HEK293 (cell line): Measurements from ENCODE around the gene ENDOD1.

Experiments
- BCL11A ChIP-seq: fragments of 450-650 bp; formaldehyde crosslinking; IDR thresholded peaks from 2 replicates; pipeline ENCODE4 v1.5.1; 2016; ENCODE audit warnings: low read depth, missing biosample characterization, missing genetic modification characterization
- GFI1B ChIP-seq: fragments of 450-650 bp; formaldehyde crosslinking; IDR thresholded peaks from 2 replicates; pipeline ENCODE4 v1.5.1; 2016; ENCODE audit warnings: missing biosample characterization, missing genetic modification characterization
- IKZF3 ChIP-seq: fragments of 450-650 bp; IDR thresholded peaks from 2 replicates; pipeline ENCODE4 v1.5.0; 2018; ENCODE audit warnings: missing biosample characterization, mild to moderate bottlenecking, missing genetic modification characterization, moderate library complexity
- KLF10 ChIP-seq: fragments of 450-650 bp; IDR thresholded peaks from 2 replicates; pipeline ENCODE4 v1.5.1; 2018; ENCODE audit warnings: missing biosample characterization, mild to moderate bottlenecking, missing genetic modification characterization
- OVOL3 ChIP-seq: fragments of 450-650 bp; formaldehyde crosslinking; IDR thresholded peaks from 2 replicates; pipeline ENCODE4 v1.5.1; 2016; ENCODE audit warnings: missing biosample characterization, missing genetic modification characterization
- SP7 ChIP-seq: fragments of 450-650 bp; formaldehyde crosslinking; IDR thresholded peaks from 2 replicates; pipeline ENCODE4 v1.5.1; 2016; ENCODE audit warnings: missing biosample characterization, missing genetic modification characterization
- TRIM28 ChIP-seq: IDR thresholded peaks from 2 replicates; pipeline ENCODE4 v1.6.1; 2011; ENCODE audit warnings: low read length, control low read depth, borderline replicate concordance
- ZBTB7A ChIP-seq: fragments of 450-650 bp; formaldehyde crosslinking; IDR thresholded peaks from 2 replicates; pipeline ENCODE4 v1.5.1; 2016; ENCODE audit warnings: low read depth, missing biosample characterization, missing genetic modification characterization
- ZFP41 ChIP-seq: fragments of 450-650 bp; formaldehyde crosslinking; IDR thresholded peaks from 2 replicates; pipeline ENCODE4 v1.5.1; 2016; ENCODE audit warnings: missing biosample characterization, missing genetic modification characterization, borderline replicate concordance
- ZIC2 ChIP-seq: fragments of 450-650 bp; formaldehyde crosslinking; IDR thresholded peaks from 2 replicates; pipeline ENCODE4 v1.5.1; 2016; ENCODE audit warnings: missing biosample characterization, missing genetic modification characterization
- ZNF132 ChIP-seq: fragments of 450-650 bp; formaldehyde crosslinking; IDR thresholded peaks from 2 replicates; pipeline ENCODE4 v1.5.1; 2017; ENCODE audit warnings: missing biosample characterization, missing genetic modification characterization, borderline replicate concordance
- ZNF157 ChIP-seq: fragments of 450-650 bp; formaldehyde crosslinking; IDR thresholded peaks from 2 replicates; pipeline ENCODE4 v1.5.1; 2016; ENCODE audit warnings: missing biosample characterization, missing genetic modification characterization
- ZNF175 ChIP-seq: fragments of 450-650 bp; formaldehyde crosslinking; IDR thresholded peaks from 2 replicates; pipeline ENCODE4 v1.5.1; 2016; ENCODE audit warnings: missing biosample characterization, missing genetic modification characterization
- ZNF19 ChIP-seq: fragments of 450-650 bp; formaldehyde crosslinking; IDR thresholded peaks from 2 replicates; pipeline ENCODE4; 2016; ENCODE audit warnings: missing biosample characterization, missing genetic modification characterization, low read depth
- ZNF324 ChIP-seq: fragments of 450-650 bp; formaldehyde crosslinking; IDR thresholded peaks from 2 replicates; pipeline ENCODE4 v1.5.1; 2016; ENCODE audit warnings: missing biosample characterization, missing genetic modification characterization
- ZNF37A ChIP-seq: fragments of 450-650 bp; IDR thresholded peaks from 2 replicates; pipeline ENCODE4 v1.5.1; 2018; ENCODE audit warnings: missing biosample characterization, missing genetic modification characterization
- ZNF404 ChIP-seq: fragments of 450-650 bp; formaldehyde crosslinking; IDR thresholded peaks from 2 replicates; pipeline ENCODE4 v1.5.1; 2017; ENCODE audit warnings: missing biosample characterization, missing genetic modification characterization
- ZNF416 ChIP-seq: fragments of 450-650 bp; formaldehyde crosslinking; IDR thresholded peaks from 2 replicates; pipeline ENCODE4 v1.5.1; 2016; ENCODE audit warnings: missing biosample characterization, missing genetic modification characterization
- ZNF510 ChIP-seq: fragments of 450-650 bp; formaldehyde crosslinking; IDR thresholded peaks from 2 replicates; pipeline ENCODE4 v1.5.1; 2018; ENCODE audit warnings: mild to moderate bottlenecking, missing genetic modification characterization, missing biosample characterization; ENCODE audit not compliant: insufficient replicate concordance
- ZNF521 ChIP-seq: fragments of 450-650 bp; formaldehyde crosslinking; IDR thresholded peaks from 2 replicates; pipeline ENCODE4 v1.5.1; 2017; ENCODE audit warnings: missing biosample characterization, mild to moderate bottlenecking, missing genetic modification characterization
- ZNF585B ChIP-seq: fragments of 450-650 bp; formaldehyde crosslinking; IDR thresholded peaks from 2 replicates; pipeline ENCODE4 v1.5.1; 2016; ENCODE audit warnings: missing biosample characterization, missing genetic modification characterization
- ZNF658 ChIP-seq: fragments of 450-650 bp; formaldehyde crosslinking; IDR thresholded peaks from 2 replicates; pipeline ENCODE4; 2016; ENCODE audit warnings: missing biosample characterization, missing genetic modification characterization
- ZNF76 ChIP-seq: fragments of 450-650 bp; formaldehyde crosslinking; IDR thresholded peaks from 2 replicates; pipeline ENCODE4; 2016; ENCODE audit warnings: low read depth, missing biosample characterization, missing genetic modification characterization, borderline replicate concordance
- ZNF792 ChIP-seq: fragments of 450-650 bp; formaldehyde crosslinking; IDR thresholded peaks from 2 replicates; pipeline ENCODE4 v1.5.1; 2016; ENCODE audit warnings: missing biosample characterization, missing genetic modification characterization
- TF ChIP-seq, protein P1 (sequence below): fragments of 450-650 bp; formaldehyde crosslinking; IDR thresholded peaks from 2 replicates; pipeline ENCODE4 v1.5.1; 2017; ENCODE audit warnings: missing biosample characterization, missing genetic modification characterization
- TF ChIP-seq, protein P2 (sequence below): fragments of 450-650 bp; formaldehyde crosslinking; IDR thresholded peaks from 2 replicates; pipeline ENCODE4 v1.5.1; 2017; ENCODE audit warnings: missing biosample characterization, missing genetic modification characterization
- TF ChIP-seq, protein P3 (sequence below): fragments of 450-650 bp; formaldehyde crosslinking; IDR thresholded peaks from 2 replicates; pipeline ENCODE4 v1.5.1; 2016; ENCODE audit warnings: missing biosample characterization, missing genetic modification characterization
- TF ChIP-seq, protein P4 (sequence below): fragments of 450-650 bp; formaldehyde crosslinking; IDR thresholded peaks from 2 replicates; pipeline ENCODE4 v1.5.1; 2016; ENCODE audit warnings: missing biosample characterization, missing genetic modification characterization
- TF ChIP-seq, protein P5 (sequence below): fragments of 450-650 bp; formaldehyde crosslinking; optimal IDR thresholded peaks from 2 replicates; pipeline ENCODE3; 2016; ENCODE audit warnings: missing biosample characterization, mild to moderate bottlenecking, missing genetic modification characterization
- TF ChIP-seq, protein P6 (sequence below): IDR thresholded peaks from 2 replicates; pipeline ENCODE4 v1.6.1; 2011; ENCODE audit warnings: mild to moderate bottlenecking, low read depth, low read length, borderline replicate concordance
- TF ChIP-seq, protein P7 (sequence below): fragments of 450-650 bp; formaldehyde crosslinking; IDR thresholded peaks from 2 replicates; pipeline ENCODE4 v1.5.1; 2017; ENCODE audit warnings: missing biosample characterization, mild to moderate bottlenecking, missing genetic modification characterization, moderate library complexity

ENDOD1 gene

DNA sequence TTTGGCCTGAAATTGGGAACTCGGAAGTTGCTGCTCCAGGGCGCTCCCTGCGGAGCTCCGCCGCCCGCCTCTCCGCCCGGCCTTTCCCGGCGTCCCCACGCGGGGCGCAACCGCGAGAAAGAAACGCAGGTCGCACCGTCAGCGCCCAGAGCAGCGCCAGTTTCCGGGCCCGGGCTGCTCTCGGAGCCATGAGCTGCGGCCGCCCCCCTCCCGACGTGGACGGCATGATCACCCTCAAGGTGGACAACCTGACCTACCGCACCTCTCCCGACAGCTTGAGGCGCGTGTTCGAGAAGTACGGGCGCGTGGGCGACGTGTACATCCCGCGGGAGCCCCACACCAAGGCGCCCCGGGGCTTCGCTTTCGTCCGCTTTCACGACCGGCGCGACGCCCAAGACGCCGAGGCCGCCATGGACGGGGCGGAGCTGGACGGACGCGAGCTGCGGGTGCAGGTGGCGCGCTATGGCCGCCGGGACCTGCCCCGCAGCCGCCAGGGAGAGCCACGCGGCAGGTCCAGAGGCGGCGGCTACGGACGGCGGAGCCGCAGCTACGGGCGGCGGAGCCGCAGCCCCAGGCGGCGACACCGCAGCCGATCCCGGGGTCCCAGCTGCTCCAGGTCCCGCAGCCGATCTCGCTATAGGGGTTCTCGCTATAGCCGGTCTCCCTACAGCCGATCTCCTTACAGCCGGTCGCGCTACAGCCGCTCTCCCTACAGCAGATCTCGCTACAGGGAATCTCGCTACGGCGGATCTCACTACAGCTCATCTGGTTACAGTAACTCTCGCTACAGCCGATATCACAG, 22.4 kb upstream of the ENDOD1 start (continued):
- no peak for TF ChIP-seq ZNF132 (tag by site-specific recombination)
- TF ChIP-seq, protein P1, sequence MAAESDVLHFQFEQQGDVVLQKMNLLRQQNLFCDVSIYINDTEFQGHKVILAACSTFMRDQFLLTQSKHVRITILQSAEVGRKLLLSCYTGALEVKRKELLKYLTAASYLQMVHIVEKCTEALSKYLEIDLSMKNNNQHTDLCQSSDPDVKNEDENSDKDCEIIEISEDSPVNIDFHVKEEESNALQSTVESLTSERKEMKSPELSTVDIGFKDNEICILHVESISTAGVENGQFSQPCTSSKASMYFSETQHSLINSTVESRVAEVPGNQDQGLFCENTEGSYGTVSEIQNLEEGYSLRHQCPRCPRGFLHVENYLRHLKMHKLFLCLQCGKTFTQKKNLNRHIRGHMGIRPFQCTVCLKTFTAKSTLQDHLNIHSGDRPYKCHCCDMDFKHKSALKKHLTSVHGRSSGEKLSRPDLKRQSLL (tag by site-specific recombination) = no peak
- no peak for TF ChIP-seq ZNF37A (tag by site-specific recombination)
- TF ChIP-seq, protein P2, sequence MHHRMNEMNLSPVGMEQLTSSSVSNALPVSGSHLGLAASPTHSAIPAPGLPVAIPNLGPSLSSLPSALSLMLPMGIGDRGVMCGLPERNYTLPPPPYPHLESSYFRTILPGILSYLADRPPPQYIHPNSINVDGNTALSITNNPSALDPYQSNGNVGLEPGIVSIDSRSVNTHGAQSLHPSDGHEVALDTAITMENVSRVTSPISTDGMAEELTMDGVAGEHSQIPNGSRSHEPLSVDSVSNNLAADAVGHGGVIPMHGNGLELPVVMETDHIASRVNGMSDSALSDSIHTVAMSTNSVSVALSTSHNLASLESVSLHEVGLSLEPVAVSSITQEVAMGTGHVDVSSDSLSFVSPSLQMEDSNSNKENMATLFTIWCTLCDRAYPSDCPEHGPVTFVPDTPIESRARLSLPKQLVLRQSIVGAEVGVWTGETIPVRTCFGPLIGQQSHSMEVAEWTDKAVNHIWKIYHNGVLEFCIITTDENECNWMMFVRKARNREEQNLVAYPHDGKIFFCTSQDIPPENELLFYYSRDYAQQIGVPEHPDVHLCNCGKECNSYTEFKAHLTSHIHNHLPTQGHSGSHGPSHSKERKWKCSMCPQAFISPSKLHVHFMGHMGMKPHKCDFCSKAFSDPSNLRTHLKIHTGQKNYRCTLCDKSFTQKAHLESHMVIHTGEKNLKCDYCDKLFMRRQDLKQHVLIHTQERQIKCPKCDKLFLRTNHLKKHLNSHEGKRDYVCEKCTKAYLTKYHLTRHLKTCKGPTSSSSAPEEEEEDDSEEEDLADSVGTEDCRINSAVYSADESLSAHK (tag by site-specific recombination) = no peak
- TF ChIP-seq, protein P3, sequence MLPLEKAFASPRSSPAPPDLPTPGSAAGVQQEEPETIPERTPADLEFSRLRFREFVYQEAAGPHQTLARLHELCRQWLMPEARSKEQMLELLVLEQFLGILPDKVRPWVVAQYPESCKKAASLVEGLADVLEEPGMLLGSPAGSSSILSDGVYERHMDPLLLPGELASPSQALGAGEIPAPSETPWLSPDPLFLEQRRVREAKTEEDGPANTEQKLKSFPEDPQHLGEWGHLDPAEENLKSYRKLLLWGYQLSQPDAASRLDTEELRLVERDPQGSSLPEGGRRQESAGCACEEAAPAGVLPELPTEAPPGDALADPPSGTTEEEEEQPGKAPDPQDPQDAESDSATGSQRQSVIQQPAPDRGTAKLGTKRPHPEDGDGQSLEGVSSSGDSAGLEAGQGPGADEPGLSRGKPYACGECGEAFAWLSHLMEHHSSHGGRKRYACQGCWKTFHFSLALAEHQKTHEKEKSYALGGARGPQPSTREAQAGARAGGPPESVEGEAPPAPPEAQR (tag by site-specific recombination) = no peak
- no peak for TF ChIP-seq ZNF19 (tag by site-specific recombination)
- TF ChIP-seq ZFP41 (tag by site-specific recombination) = no peak
- TF ChIP-seq, protein P4, sequence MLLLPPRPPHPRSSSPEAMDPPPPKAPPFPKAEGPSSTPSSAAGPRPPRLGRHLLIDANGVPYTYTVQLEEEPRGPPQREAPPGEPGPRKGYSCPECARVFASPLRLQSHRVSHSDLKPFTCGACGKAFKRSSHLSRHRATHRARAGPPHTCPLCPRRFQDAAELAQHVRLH (tag by site-specific recombination) = no peak
- TF ChIP-seq SP7 = no peak
- TF ChIP-seq ZNF792 (tag by site-specific recombination) = no peak
- TF ChIP-seq, protein P5, sequence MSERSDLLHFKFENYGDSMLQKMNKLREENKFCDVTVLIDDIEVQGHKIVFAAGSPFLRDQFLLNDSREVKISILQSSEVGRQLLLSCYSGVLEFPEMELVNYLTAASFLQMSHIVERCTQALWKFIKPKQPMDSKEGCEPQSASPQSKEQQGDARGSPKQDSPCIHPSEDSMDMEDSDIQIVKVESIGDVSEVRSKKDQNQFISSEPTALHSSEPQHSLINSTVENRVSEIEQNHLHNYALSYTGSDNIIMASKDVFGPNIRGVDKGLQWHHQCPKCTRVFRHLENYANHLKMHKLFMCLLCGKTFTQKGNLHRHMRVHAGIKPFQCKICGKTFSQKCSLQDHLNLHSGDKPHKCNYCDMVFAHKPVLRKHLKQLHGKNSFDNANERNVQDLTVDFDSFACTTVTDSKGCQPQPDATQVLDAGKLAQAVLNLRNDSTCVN (tag by site-specific recombination) = peak; percentile 98
- no peak for TF ChIP-seq ZNF157 (tag by site-specific recombination)
- TF ChIP-seq ZNF76 = peak; percentile 66; the same call in 1 of the 2 replicates
- no peak for TF ChIP-seq ZNF510 (tag by site-specific recombination)
- TF ChIP-seq ZNF324 (tag by site-specific recombination) = no peak
- no peak for TF ChIP-seq ZIC2 (tag by site-specific recombination)
- TF ChIP-seq, protein P6, sequence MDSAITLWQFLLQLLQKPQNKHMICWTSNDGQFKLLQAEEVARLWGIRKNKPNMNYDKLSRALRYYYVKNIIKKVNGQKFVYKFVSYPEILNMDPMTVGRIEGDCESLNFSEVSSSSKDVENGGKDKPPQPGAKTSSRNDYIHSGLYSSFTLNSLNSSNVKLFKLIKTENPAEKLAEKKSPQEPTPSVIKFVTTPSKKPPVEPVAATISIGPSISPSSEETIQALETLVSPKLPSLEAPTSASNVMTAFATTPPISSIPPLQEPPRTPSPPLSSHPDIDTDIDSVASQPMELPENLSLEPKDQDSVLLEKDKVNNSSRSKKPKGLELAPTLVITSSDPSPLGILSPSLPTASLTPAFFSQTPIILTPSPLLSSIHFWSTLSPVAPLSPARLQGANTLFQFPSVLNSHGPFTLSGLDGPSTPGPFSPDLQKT = no peak
- no peak for TF ChIP-seq ZNF521 (tag by site-specific recombination)
- TF ChIP-seq GFI1B (tag by site-specific recombination) = no peak
- TF ChIP-seq ZNF585B (tag by site-specific recombination) = no peak
- no peak for TF ChIP-seq TRIM28
- TF ChIP-seq ZBTB7A (tag by site-specific recombination) = no peak
- TF ChIP-seq ZNF416 (tag by site-specific recombination) = no peak
- TF ChIP-seq ZNF404 = no peak
- no peak for TF ChIP-seq ZNF658 (tag by site-specific recombination)
- TF ChIP-seq OVOL3 (tag by site-specific recombination) = no peak
- TF ChIP-seq IKZF3 (tag by site-specific recombination) = peak; percentile 73
- TF ChIP-seq, protein P7, sequence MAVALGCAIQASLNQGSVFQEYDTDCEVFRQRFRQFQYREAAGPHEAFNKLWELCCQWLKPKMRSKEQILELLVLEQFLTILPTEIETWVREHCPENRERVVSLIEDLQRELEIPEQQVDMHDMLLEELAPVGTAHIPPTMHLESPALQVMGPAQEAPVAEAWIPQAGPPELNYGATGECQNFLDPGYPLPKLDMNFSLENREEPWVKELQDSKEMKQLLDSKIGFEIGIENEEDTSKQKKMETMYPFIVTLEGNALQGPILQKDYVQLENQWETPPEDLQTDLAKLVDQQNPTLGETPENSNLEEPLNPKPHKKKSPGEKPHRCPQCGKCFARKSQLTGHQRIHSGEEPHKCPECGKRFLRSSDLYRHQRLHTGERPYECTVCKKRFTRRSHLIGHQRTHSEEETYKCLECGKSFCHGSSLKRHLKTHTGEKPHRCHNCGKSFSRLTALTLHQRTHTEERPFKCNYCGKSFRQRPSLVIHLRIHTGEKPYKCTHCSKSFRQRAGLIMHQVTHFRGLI (tag by site-specific recombination) = no peak
- TF ChIP-seq BCL11A (tag by site-specific recombination) = no peak
- TF ChIP-seq ZNF175 (tag by site-specific recombination) = no peak
- no peak for TF ChIP-seq KLF10 (tag by site-specific recombination)
